H1 (cell line): ENCODE results near the gene EIF4E3.

Experiments
- CREB1 ChIP-seq: IDR thresholded peaks from 2 replicates; pipeline ENCODE4 v1.6.1; 2012; ENCODE audit warnings: inconsistent platforms
- CTCF ChIP-seq, 3 experiments: IDR thresholded peaks; 1 replicate in 2 of 3; 2 replicates in 1 of 3; pipeline versions ENCODE4 v1.5.1 to v1.6.1; 2011; ENCODE audit warnings: low read length in 3 of 3, mild to moderate bottlenecking in 3 of 3, inconsistent platforms in 2 of 3, low read depth in 1 of 3, moderate library complexity in 1 of 3; ENCODE audit not compliant: insufficient read depth in 1 of 3; ENCODE audit errors: control extremely low read depth in 1 of 3
- EP300 ChIP-seq, 2 experiments: IDR thresholded peaks; 1 replicate in 1 of 2; 2 replicates in 1 of 2; pipeline ENCODE4 v1.6.1; 2011 to 2012; ENCODE audit warnings: low read depth in 2 of 2, low read length in 2 of 2, mild to moderate bottlenecking in 2 of 2, borderline replicate concordance in 1 of 2, inconsistent platforms in 1 of 2, moderate library complexity in 1 of 2
- RFX5 ChIP-seq: IDR thresholded peaks from 2 replicates; pipeline ENCODE4 v1.6.1; 2011; ENCODE audit warnings: low read depth, low read length, improper control_type of control experiment, borderline replicate concordance
- TAF1 ChIP-seq: IDR thresholded peaks from 2 replicates; pipeline ENCODE4 v1.6.1; 2011; ENCODE audit warnings: mild to moderate bottlenecking, low read depth, low read length
- YY1 ChIP-seq: IDR thresholded peaks from 2 replicates; pipeline ENCODE4 v1.6.1; 2011; ENCODE audit warnings: low read depth, mild to moderate bottlenecking, low read length

GRCh38 chr3:71672340-71672739 is 52.9 kb downstream of the EIF4E3 start:
- TF ChIP-seq YY1 (no peak), CTCF (IDR thresholded peaks at IDR 0.05; ENCODE audit: control extremely low read depth in 1 of 3, insufficient read depth in 1 of 3, low read depth in 1 of 3, low read length in 3 of 3) (no peak), RFX5 (no peak), EP300 (IDR thresholded peaks at IDR 0.05; ENCODE audit: borderline replicate concordance in 1 of 2, low read depth in 2 of 2, low read length in 2 of 2) (no peak), TAF1 (no peak), CREB1 (no peak)
